Esophagus muscularis mucosa (tissue), 4 donors: ENCODE results near the gene ART3. TPM values are rescaled to one million over a fixed set of nuclear protein-coding genes. Genes with fewer than 3 reads are reported as not detected.

Experiments
- DNase-seq: peaks from one replicate; pipeline ENCODE4 v3.0.0-alpha.2; 2017; ENCODE audit errors: extremely low spot score
- H3K27ac ChIP-seq, 4 donors: fragments of 200-600 bp; sonication (generic); replicated peaks in 1 of 4; 1 replicate in 3 of 4; 2 replicates in 1 of 4; pipeline ENCODE4 v1.5.1; 2016 to 2019; ENCODE audit warnings: mild to moderate bottlenecking in 1 of 4
- H3K27me3 ChIP-seq, 4 donors: fragments of 200-600 bp; sonication (generic); one replicate each; pipeline versions ENCODE4 v1.5.1 to v1.6.0; 2016 to 2019
- H3K36me3 ChIP-seq, 4 donors: fragments of 200-600 bp; sonication (generic); one replicate each; pipeline ENCODE4 v1.5.1; 2016 to 2019
- H3K4me1 ChIP-seq, 4 donors: fragments of 200-600 bp; sonication (generic); one replicate each; pipeline ENCODE4 v1.5.1; 2016 to 2019
- H3K4me3 ChIP-seq, 4 donors: fragments of 200-600 bp; sonication (generic); 1 replicate in 2 of 4; 2 replicates in 2 of 4; pipeline ENCODE4 v1.5.1; 2016 to 2019; ENCODE audit warnings: mild to moderate bottlenecking in 4 of 4, moderate library complexity in 1 of 4
- H3K9me3 ChIP-seq, 4 donors: fragments of 200-600 bp; sonication (generic); 1 replicate in 3 of 4; 2 replicates in 1 of 4; pipeline ENCODE4 v1.5.1; 2016 to 2019
- EP300 ChIP-seq: sonication (generic); formaldehyde crosslinking; IDR thresholded peaks from one replicate; pipeline ENCODE4 v1.6.1; 2017; ENCODE audit warnings: antibody characterized with exemption
- POLR2A ChIP-seq: fragments of 450-650 bp; IDR thresholded peaks from one replicate; pipeline ENCODE4 v1.6.1; 2017; ENCODE audit warnings: antibody characterized with exemption, moderate library complexity, mild to moderate bottlenecking, low read depth
- POLR2AphosphoS5 ChIP-seq, 2 donors: sonication (generic); formaldehyde crosslinking; IDR thresholded peaks; one replicate each; pipeline ENCODE4 v1.6.1; 2017; ENCODE audit warnings: antibody characterized with exemption in 2 of 2
- WGBS: methylation state at CpG from one replicate; pipeline ENCODE4 v1.1.5; 2018; 5-methylcytosine and 5-hydroxymethylcytosine counted together
- intact Hi-C: fragments of 100-400 bp; cut with DNase I; formaldehyde crosslinking; loops from one replicate; pipeline ENCODE4 v1.15.1; 2023
- total RNA-seq, 4 donors: library from RNA; depleted of rRNA; stranded (reverse); fragments of >200 nt; gene quantifications; one replicate each; pipeline versions ENCODE4 v1.1.0 to v1.2.1, GENCODE V29; 2016
- TF ChIP-seq, protein P1 (sequence below), 3 experiments: fragments of 200-600 bp in 2 of 3; fragments of 450-650 bp in 1 of 3; sonication (generic) in 2 of 3; IDR thresholded peaks; one replicate each; pipeline ENCODE4 v1.5.1; 2017 to 2019; ENCODE audit warnings: antibody characterized with exemption in 3 of 3, mild to moderate bottlenecking in 2 of 3, moderate library complexity in 1 of 3

The ART3 gene
- total RNA-seq, 4 donors from 2014 or later, result 5.8 to 17.8 (median 8.9) TPM

DNA sequence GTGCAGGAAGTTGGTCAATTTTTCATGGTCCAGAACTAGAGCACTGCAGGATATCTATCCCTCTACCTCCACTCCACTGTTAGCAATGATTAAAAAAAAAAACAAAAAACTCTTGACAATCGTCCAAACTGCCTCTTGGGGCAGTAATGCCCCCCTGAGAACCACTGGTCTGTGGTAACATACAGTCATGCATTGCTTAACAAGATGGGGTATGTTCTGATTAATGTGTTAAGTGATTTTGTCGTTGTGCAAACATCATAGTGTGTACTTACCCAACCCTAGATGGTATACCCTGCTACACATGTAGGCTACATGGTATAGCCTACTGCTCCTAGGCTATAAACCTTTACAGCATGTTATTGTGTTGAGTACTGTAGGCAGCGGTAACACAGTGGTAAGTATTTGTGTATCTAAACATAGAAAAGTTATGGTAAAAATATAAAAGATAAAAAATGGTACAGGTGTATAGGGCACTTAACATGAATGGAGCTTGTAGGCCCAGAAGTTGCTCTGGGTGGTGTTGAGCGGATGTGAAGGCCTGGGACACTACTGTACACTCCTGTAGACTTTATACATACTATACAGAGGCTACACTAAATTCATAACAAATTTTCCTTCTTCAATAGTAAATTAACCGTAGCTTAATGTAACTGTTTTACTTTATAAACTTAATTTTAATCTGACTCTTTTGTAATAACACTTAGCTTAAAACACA, 34.1 kb downstream of the ART3 start:
- peaks cover 10 to 42% (median 16%) of the 10 kb centered on the region in 4 donors for H3K36me3 ChIP-seq
- H3K9me3 ChIP-seq, result no peaks in the 10 kb centered on the region
- no peaks in the 10 kb centered on the region for H3K27me3 ChIP-seq
- no peak for DNase-seq
- no peak overlapping the region for H3K4me3 ChIP-seq
- intact Hi-C loops, result no loop called here
- no peak for TF ChIP-seq EP300
- TF ChIP-seq POLR2AphosphoS5 (IDR thresholded peaks at IDR 0.05), result no peak
- no peak for TF ChIP-seq POLR2A
- TF ChIP-seq, protein P1, sequence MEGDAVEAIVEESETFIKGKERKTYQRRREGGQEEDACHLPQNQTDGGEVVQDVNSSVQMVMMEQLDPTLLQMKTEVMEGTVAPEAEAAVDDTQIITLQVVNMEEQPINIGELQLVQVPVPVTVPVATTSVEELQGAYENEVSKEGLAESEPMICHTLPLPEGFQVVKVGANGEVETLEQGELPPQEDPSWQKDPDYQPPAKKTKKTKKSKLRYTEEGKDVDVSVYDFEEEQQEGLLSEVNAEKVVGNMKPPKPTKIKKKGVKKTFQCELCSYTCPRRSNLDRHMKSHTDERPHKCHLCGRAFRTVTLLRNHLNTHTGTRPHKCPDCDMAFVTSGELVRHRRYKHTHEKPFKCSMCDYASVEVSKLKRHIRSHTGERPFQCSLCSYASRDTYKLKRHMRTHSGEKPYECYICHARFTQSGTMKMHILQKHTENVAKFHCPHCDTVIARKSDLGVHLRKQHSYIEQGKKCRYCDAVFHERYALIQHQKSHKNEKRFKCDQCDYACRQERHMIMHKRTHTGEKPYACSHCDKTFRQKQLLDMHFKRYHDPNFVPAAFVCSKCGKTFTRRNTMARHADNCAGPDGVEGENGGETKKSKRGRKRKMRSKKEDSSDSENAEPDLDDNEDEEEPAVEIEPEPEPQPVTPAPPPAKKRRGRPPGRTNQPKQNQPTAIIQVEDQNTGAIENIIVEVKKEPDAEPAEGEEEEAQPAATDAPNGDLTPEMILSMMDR (IDR thresholded peaks at IDR 0.05), result no peak
- WGBS, result 62% methylated on average over 5 of the region's 5 CpGs
- H3K27ac ChIP-seq, result no peak overlapping the region
- no peaks in the 10 kb centered on the region for H3K4me1 ChIP-seq

- TF ChIP-seq, protein P1 (IDR thresholded peaks at IDR 0.05), result no peak
- TF ChIP-seq POLR2A (no peak), POLR2AphosphoS5 (IDR thresholded peaks at IDR 0.05) (no peak), EP300 (no peak)
- DNase-seq, result no peak
- Histone ChIP-seq H3K4me3 (no peak overlapping the region), H3K27ac (no peak overlapping the region), H3K4me1 (no peaks in the 10 kb centered on the region), H3K9me3 (no peaks in the 10 kb centered on the region), H3K27me3 (no peaks in the 10 kb centered on the region), H3K36me3 (peaks cover 48 to 100% (median 72%) of the 10 kb centered on the region in 4 donors)
- WGBS, result 96% methylated on average over 1 of the region's 1 CpG
- intact Hi-C loops, result no loop called here
Observed at GRCh38 chr4:76116821-76117220, 42.3 kb downstream of the ART3 start.

DNA sequence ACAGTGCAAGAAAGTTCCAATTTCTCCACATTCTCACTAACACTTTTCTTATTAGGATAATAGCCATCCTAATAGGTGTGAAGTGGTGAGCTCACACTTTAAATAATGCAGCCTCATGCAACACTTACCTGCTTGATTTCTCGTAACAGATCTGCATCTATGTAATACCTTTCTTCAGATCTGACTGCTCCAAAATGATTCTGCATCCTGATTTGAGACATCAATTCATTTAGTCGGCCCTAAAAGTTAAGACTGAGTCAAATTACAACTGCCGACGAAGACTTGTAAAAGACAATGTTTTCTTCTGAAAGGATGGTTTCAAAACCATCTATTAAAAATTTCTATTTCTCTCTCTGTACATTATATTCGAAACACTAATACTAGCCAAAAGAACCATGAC, 43.0 kb downstream of the ART3 start:
- WGBS, result 98% methylated on average over 5 of the region's 5 CpGs
- H3K4me3 ChIP-seq, result no peak overlapping the region
- no peak for TF ChIP-seq POLR2AphosphoS5 (IDR thresholded peaks at IDR 0.05)
- TF ChIP-seq POLR2A, result no peak
- TF ChIP-seq EP300, result no peak
- TF ChIP-seq, protein P1 (IDR thresholded peaks at IDR 0.05), result no peak
- intact Hi-C loops, result no loop called here
- H3K9me3 ChIP-seq, result no peaks in the 10 kb centered on the region
- no peak for DNase-seq
- no peak overlapping the region for H3K27ac ChIP-seq
- no peaks in the 10 kb centered on the region for H3K4me1 ChIP-seq
- H3K36me3 ChIP-seq, result peaks cover 47 to 100% (median 75%) of the 10 kb centered on the region in 4 donors
- H3K27me3 ChIP-seq, result no peaks in the 10 kb centered on the region

DNA sequence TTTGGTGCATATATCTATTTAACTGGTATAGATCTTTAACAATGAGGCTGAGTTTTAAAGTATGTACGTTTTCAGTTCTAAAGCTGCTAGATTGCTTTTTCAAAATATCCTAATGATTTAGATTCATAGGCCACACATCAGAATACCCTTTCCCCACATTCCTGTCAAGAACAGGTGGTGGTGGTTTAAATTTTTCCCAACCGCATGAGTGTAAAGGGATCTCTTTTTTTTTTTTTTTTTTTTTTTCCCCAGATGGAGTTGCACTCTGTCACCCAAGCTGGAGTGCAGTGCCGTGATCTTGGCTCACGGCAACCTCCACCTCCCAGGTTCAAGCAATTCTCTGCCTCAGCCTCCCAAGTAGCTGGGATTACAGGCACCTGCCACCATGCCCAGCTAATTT, 45.7 kb downstream of the ART3 start:
- no peak for TF ChIP-seq POLR2A
- no peak for TF ChIP-seq POLR2AphosphoS5 (IDR thresholded peaks at IDR 0.05)
- TF ChIP-seq EP300, result no peak
- TF ChIP-seq, protein P1 (IDR thresholded peaks at IDR 0.05), result no peak
- Histone ChIP-seq H3K4me3 (no peak overlapping the region), H3K9me3 (no peaks in the 10 kb centered on the region), H3K4me1 (no peaks in the 10 kb centered on the region), H3K27me3 (no peaks in the 10 kb centered on the region), H3K36me3 (peaks cover 34 to 93% (median 66%) of the 10 kb centered on the region in 4 donors), H3K27ac (no peak overlapping the region)
- 87% methylated on average over 4 of the region's 4 CpGs for WGBS
- DNase-seq, result no peak
- intact Hi-C loops, result no loop called here

DNA sequence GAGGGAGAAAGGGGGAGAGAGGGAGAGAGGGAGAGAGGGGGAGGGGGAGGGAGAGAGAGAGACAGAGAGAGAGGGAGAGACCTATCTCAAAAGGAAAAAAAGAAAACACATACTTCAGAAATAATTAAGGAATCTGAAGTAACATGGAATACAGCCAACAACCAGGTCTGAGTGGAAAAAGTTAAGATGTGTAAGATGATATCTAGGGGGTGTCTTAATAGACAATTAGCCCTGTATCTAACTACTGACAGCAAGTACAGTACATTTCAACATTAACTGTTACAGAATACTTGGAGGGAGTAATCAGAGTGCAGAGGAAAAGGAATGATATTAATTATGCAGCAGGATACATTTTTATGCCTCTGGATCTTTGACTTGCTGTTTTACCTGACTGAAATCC, 51.3 kb downstream of the ART3 start:
- Histone ChIP-seq H3K36me3 (peaks cover 4 to 68% (median 39%) of the 10 kb centered on the region in 4 donors), H3K27me3 (no peaks in the 10 kb centered on the region)
- intact Hi-C loops, result no loop called here

More for the DNA sequence above, 51.3 kb downstream of the ART3 start:
- TF ChIP-seq POLR2AphosphoS5 (IDR thresholded peaks at IDR 0.05) (no peak), EP300 (no peak), POLR2A (no peak)
- TF ChIP-seq, protein P1 (IDR thresholded peaks at IDR 0.05), result no peak
- no peak for DNase-seq
- Histone ChIP-seq H3K4me3 (no peak overlapping the region), H3K4me1 (no peaks in the 10 kb centered on the region), H3K9me3 (no peaks in the 10 kb centered on the region), H3K27ac (no peak overlapping the region)
